ENCODE measurements around the gene UBA52.

GRCh38 chr19:18594824-18595373 is 23.2 kb downstream of the UBA52 start:
- TF ChIP-seq EZH2phosphoT487 (IDR thresholded peaks at IDR 0.05; ENCODE audit: low read depth, severe bottlenecking, unreplicated experiment) (no peak), CTCF (IDR thresholded peaks at IDR 0.05; ENCODE audit: poor library complexity) (no peak), EZH2 (IDR thresholded peaks at IDR 0.05; ENCODE audit: borderline replicate concordance) (no peak)

All from hepatocyte (in vitro differentiated cells).